ENCODE results near the gene PRPF40B.

- no peak for TF ChIP-seq CTCF (IDR thresholded peaks at IDR 0.05; ENCODE audit: insufficient read depth, low read length, poor library complexity, severe bottlenecking)
- no peak for TF ChIP-seq EZH2phosphoT487 (conservative IDR thresholded peaks at IDR 0.05; ENCODE audit: low read length)
Observed at GRCh38 chr12:49618576-49618975, 4.8 kb upstream of the PRPF40B start.
